EL (cell line): ENCODE results near the gene C11orf97.
"Not testable (repeated sequence)": the region's sequence is repeated elsewhere in the genome, so short reads cannot be mapped to it uniquely, and the experiment has no call there.

Experiments used
- DNase-seq: peaks from one replicate; pipeline ENCODE4 v3.0.0-alpha.2; 2016

The C11orf97 gene, protein sequence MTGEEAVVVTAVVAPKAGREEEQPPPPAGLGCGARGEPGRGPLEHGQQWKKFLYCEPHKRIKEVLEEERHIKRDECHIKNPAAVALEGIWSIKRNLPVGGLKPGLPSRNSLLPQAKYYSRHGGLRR

DNA sequence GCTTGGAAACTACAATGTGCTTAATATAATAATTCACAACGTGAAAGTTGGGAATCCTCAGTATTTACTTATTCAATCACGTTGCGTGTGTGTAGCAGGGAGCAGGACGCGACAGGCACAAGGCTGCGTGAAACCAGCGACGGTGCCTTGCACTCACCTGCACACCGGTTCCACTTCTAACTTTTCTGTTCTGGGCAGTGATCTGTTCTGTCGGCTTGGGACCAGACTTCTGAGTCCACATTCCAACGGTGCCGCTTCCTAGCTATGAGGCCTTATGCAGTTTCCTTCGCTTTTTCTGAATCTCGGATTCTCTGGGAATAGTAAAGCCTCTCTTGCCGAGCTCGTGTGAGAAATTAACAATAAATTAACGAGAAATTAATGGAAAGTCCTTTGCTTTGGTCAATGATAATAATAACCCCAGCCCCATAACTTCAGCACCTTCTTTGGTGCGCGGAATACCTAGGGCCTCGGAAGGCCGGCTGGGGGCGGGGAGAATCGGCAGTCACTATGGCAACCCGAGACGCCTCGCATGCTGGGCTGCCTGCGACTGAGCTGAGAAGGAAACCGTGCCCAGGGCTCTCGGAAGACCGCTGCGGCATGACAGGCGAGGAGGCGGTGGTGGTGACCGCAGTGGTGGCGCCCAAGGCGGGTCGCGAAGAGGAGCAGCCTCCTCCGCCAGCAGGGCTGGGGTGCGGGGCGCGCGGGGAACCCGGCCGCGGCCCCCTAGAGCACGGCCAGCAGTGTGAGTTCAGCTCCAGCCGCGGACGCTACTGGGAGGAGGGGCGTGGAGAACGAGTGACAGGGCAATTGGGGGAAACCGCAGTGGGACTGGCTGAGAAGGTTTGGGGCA, at the start of gene C11orf97:
Gene C11orf97 (plus strand): TSS at position 530 of the 850 bp plus-strand sequence. CDS start 68 bp downstream, at position 598.
- peak; percentile 60 for DNase-seq

DNA sequence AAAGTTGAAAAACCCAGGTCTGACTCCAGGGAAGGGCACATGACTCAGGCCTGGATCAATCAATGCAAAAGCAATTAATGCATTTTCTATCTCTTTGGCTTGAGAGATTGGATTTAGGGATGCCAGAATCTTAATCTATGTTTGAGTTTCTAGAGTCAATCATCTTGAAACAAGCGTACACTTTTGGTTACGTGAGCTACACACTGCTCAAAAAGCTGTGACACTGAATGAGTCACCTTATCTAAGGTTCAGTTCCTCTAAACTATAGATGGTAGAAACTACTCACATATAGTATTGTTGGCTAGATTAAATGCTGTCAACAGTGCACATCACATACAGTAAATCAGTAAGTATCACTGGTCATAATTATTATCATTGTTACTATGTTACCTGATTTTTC, 42.8 kb upstream of the C11orf97 start:
- DNase-seq, result no peak

DNA sequence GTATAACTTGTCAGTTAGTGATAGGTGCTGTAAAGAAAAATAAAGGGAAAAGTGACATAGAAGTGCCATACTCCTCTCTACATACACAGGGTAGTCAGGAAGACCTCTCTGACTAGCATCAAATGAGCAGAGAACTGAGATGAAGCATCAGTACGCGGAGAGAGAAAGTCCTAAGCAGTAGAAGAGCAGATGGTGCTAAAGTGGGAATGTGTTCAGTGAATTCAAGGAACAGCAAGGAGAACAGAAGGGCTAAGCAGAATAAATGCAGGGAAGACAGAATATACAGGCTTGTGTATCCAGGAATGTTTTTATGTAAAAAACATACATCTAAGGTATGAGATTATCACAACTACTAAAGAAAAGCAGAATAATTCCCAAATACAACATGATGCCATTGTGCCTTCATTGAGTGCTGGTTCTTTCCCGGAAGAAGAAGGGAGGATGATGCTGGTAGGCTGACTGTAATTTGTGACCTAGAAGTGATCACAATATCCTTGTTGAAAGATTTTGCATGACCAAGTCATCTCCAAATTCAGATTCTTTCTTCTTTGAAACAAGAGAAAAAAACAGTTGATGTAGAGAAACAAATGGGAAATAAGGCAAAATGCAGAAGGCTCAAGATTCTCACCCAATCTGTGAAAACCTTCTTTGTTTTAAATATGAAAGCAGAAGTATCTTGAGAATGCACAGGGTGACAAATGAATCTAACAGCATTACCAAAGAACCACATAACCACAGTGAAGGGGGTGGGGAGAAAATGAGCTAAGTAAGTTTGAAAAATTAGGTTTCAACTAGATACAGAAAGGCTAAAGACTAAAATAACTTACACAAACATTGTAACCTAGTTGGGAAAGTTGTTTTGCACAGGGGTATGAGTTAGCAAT, 39.1 kb upstream of the C11orf97 start:
- DNase-seq, result no peak

DNA sequence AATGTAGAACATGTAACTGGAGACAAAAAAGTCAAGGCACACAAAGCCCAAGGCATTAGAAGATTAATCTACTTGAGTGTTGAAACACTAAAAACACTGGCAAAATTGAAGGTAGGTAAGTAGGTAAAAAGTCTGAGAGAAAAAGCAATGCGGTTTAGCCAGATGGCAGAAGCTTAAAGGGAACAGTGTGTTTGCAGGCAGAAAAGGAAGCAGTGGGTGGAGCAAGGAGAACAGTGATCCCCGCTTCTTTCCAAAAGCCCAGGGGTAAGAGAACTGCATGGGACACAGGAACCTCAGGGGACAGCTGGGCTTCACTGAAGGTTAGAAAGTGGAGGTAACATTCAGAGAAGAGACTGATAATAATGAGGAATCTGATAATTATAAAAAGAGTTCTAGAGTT, 34.6 kb upstream of the C11orf97 start:
- DNase-seq, result no peak

DNA sequence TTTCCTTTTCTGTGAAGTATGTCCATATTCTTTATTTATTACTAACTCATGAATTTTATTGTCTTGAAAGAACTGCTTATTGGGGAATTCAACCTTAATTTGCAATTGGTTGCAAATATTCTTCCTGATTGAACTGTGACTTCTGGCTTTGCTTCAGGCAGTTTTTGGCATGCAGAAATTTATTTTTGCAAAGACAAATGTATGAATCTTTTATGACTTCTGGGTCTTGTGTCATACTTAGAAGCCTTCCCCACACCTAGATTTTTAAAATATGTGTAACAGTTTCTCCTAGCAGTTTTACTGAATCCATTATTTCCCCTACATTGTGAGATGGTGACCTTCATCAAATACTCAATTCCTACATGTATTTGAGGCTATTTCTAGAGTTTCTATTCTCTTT, 30.9 kb upstream of the C11orf97 start:
- no peak for DNase-seq

DNA sequence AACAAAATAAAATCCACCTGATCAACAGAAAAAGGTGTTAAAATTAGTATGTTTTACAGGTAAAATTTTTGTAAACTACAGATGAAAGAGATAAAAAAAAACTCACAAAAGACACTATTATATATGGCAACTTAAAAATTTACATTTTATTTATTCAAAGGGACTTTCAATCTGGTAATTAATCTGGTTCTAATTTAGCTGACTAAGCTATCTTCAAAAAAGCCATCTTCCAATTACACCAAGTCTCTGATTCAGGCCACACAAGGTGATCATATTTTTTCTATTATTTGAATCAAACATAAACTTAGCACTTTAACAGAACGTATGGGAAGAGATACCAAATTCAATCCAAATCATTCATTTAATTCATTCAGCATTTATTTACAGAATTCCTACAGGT, 26.2 kb upstream of the C11orf97 start:
- no peak for DNase-seq

DNA sequence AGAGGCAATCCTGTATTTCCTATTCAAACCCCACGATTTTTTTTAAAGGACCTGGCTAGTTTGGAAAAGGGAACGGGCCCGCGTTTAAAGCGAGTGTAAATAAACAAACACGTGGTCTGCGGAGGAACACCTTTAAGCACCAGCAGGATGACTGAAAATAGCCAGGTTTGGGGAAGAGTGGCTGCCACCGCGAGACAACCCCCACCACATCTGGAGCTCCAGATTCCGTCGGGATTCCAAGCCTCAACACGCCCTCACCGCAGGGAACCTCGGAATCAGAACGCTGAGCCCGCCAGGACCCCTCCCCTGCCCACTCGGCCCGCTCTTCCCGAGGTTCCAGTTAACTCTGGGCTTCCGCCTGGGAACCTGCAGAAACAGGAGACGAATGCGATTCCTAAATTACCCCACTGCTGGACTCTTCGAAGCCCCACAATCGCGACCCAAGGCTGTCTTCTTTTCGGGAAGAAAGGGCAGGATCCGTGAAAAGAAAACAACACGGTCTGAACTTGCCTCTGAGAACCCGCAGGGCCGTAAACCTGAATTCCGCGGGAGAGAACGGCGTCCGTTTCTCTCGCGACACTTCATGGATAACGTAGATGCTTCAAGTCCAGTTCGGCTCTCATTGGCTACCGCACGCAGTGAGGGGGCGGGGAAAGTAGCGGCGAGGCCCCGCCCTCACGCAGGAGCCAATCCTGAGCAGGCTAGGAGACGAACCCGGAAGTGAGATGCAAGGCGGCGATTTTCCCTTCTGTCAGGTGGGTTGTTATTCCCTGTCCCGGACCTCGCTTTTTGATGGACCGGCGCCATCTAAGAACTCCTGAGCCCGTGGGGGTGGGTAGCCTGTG, 18.8 kb upstream of the C11orf97 start, which contains the start of the genes ANKRD49 and MRE11:
Gene ANKRD49 (plus strand): TSS at position 704 of the 845 bp plus-strand sequence. CDS start 2,710 bp downstream, outside the sequence.
Gene MRE11 (minus strand): TSS at position 564 of the 845 bp plus-strand sequence. CDS start 1,043 bp downstream, outside the sequence.
- DNase-seq, result peak; percentile 98

DNA sequence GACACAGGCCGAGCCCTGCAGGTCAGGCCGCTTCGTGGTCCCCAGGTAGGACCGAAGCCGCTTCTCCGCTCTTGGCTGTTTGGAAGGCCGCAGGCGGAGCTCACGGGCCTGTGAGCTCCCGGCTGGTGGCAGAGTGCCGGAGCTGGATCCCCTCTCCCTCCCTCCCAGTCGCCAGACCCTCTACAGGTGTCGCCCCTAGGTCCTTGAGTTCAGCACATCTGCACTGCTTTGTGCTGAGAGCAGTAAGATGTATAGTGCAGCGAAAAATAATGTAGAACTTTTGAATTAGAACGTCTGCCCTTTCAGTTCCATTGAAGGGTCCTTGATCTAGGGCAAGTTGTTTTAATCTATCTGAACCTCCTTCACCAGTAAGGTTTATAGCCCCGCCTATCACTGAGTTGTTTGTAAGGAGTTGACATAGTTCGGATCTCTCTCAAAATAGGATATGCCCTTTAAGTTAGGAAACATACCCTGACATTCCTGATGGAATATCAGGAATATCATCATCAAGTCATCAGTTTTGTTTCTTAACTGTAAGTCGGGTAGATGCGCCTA, 18.1 kb upstream of the C11orf97 start:
- no peak for DNase-seq

DNA sequence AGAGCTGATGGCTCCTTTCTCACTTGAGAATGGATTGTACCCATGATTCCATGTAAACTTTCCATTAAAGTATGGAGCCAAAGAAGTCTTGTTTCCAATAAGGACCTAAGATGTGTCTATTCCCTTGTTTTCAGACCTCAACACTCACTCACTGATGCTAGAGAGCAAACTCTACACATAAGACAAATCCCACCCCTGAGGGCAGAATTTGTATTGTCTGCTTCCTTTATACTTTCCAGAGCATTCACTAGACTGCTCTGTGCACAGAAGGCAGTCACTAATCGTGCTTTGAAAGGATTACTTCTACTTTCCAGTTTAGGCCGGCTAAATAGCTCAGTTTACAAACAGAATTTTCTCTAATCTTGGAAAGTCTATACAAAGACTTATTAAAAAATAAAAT, 12.1 kb upstream of the C11orf97 start:
- DNase-seq, result no peak

DNA sequence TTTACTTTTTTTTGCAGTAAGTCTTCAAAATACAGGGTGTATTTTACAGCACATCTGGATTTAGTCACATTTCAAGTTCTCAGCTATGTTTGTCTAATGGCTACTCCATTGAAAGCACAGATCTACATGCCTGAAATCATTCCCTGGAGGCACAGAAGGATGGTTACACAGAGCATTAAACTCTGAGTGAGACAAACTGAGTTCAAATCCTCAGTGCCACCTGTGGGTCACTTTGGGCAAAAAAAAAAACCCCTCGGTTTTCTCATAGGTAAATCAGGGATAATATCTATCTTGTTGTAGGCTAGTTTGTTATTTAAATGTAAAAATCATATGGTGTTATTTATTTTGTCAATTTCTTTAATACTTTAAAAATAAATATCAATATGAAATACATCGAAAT, 10.7 kb upstream of the C11orf97 start:
- DNase-seq, result no peak

DNA sequence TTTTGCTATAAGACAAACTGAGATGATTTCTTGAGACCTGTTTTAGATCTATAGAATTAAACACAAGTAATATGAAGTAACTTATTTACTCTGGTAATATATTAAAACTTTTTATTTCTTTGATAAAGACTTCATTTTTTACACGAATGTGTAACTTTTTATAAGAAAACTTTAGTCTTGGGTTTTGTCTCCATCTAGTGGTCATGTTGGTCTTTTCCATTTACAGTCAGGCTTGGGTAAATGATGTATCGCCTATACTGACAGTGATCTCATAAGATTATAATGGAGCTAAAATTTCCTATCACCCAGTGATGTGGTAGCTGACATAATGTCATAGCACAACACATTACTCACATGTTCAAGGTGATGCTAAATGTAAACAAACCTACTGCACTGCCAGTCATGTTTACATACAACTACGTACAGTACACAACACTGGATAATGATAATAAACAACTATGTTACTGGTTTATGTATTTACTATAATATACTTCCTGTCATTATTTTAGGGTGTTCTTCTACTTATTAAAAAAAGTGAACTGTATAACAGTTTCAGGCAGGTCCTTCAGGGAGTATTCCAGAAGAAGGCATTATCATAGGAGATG, 7.5 kb upstream of the C11orf97 start:
- DNase-seq, result peak; percentile 64

DNA sequence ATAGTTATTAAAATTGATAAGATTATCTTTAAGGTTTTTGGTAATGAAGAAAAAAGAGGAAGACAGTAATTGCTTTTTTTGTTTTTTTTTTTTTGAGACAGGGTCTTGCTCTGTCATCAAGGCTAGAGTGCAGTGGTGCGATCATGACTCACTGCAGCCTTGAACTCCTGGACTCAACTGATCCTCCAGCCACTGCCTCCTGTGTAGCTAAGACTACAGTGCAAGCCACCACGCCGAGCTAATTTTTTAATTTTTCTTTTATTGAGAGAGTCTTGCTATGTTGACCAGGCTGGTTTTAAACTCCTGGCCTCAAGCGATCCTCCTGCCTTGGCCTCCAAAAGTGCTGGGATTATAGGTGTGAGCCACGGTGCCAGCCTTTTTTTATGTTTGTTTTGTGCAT, 5.7 kb upstream of the C11orf97 start:
- not testable (repeated sequence) for DNase-seq

DNA sequence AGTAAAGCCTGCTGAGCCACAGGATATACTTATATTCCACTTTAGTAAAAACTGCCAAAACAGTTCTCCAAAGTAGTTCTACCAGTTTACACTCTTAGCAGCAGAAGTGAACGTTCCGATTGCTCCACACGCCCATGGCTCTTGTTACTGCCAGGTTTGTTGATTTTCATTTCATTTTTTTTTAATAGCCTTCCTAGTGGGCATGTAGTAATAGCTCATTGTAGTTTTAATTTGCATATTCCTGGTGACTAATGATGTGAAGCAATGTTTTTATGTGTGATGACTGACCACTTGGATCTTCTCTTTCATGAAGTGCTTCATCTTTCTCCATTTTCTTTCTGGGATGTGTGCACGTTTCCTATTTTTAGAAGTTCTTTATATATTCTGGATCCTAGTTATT, 4.8 kb upstream of the C11orf97 start:
- DNase-seq, result no peak

DNA sequence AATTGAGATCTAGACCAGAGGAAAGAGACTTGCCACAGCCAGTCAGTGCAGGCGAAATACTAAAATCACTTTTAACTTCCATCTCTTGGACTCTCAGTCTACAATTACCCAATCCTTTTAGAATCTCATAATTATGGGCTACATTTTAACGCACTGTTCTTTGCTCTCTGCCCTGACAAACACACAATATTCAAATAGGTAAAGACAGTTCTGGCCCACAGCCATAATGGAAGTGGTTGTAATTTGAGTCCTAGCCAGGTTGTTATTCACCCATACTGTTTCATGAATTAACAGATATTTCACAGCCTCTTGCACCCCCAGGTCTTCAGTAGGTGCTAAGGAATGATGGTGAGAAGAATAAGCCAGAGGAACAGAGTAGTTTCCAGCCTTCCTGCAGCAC, 830 bp downstream of the C11orf97 start:
- DNase-seq, result no peak

DNA sequence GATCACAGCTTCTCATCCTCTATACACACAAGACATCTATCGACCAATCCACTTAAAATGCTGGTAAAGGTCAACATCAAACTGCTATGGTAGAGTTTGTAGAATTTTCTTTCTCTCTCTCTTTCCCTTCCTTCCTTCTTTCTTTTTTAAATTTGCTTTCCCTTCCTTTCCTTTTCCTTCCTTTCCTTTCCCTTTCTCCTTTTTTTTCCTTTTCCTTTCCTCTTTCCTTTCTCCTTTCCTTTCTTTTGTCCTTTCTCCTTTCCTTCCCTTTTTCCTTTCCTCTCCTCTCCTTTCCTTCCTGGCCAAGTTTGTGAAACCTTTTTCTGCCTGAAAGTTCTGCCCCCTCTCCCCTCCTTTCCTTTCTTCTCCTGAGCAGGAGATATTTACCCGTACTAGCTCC, 3.1 kb downstream of the C11orf97 start:
- DNase-seq, result no peak

DNA sequence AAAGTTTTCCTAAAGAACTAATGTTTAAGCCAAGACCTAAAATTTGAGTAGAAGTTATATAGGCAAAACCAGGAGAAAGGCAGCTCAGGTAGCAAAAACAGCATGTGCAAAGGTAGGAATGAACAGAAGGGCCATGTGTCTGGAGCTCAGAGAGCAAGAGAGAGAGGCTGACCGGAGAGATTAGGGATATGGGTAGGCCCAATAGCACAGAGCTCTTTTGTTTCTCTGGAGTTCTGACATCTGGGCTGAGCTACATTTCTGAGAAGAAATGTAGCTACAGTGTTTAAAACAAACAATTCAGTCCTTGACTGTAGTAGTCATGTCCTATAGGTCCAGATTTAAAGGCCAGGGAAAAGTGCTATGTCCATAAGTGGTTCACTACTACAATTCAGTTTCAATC, 4.5 kb downstream of the C11orf97 start:
- DNase-seq, result no peak

DNA sequence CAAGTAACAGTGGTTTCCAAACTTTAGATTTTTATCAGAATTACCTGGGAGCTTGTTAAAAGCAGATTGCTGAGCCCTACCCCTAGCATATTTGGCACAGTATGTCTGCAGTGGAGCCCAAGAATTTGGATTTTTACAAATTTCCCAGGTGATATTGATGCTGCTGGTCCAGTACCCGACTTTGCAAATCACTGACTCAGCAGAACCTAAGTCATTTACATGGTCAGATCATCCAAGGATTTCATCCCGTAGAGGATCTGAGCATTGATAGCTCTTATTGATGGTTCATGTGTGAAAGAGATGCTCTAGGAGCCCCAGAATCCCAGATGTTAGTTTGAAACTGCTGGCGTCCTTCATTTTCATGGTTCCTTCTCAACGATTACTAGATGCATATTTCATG, 6.0 kb downstream of the C11orf97 start:
- no peak for DNase-seq

DNA sequence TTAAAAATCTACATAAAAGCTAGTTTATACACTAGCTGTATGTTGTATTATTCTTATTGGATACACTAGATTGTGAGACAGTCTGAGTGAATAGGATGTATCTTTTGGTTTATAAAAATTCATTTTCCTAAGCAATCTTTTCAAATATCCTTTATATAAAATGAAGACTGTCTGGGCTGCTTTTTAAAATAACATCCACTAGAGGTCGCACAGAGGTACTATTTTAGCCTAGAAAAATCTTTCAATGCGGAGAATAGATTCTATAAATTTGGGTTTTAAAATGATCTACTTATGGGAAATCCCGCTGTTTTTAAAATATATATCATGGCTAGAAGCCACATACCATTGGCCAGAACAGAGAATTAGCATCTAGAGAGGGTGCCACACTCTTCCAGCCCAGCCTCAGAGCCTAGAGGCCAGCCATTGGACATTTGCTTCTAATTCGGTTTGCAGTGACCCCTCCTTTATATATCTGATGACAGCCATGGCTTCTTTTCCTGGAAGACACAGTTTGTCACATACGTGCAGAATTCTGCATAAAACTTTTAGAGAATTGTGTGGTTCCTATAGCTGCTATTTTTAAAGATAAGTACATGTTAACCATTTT, 7.3 kb downstream of the C11orf97 start:
- DNase-seq, result peak; percentile 31

DNA sequence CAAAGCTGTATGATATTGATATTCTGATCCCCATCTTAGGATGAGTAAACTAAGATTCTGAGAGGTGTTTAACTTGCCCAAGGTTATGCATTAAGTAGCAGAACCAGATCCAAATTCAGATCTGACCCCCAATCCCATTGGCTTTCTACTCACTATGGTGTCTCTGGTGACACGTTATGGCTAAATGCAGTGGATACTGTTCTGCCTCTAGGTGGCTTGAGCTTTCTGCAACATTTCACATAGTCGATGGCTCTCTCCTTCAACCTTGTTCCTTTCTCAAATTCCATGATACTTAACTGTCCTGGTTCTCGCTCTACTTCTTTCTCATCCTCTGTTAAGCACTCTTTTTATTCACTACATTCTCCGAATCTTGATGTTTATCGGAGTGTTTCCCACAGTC, 9.4 kb downstream of the C11orf97 start:
- no peak for DNase-seq

DNA sequence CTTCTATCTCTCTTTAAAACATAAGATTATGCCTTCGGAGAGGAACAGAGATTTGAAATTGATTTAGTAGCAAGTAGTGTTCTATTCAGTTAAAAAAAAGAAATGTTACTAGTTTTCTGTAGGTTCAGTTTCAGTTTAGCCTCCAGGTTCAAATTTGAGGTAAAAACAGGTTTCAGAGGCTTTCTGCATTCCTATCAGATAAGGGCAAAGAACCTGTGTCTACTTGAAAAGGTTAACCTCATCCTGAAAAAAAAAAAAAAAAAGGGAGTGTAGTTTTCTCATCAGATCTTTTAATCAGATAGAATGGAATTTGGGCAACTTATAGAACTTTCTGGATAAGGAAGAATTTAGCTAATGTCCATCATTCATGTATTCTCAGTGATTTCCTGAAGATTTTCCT, 12.1 kb downstream of the C11orf97 start:
- DNase-seq, result no peak
